ENCODE results near the gene CAPZA1.

GRCh38 chr1:112629256-112629655, 9.6 kb downstream of the CAPZA1 start:
- TF ChIP-seq CTCF (IDR thresholded peaks at IDR 0.05 in 2 of 3, conservative IDR thresholded peaks at IDR 0.05 in 1 of 3; ENCODE audit: control insufficient read depth in 2 of 3, extremely low read depth in 1 of 3, insufficient read depth in 1 of 3, low read depth in 3 of 3, low read length in 3 of 3) (no peak), EZH2 (IDR thresholded peaks at IDR 0.05; ENCODE audit: borderline replicate concordance, control insufficient read depth, low read depth, low read length) (no peak), HDGF (IDR thresholded peaks at IDR 0.05) (no peak), SP1 (IDR thresholded peaks at IDR 0.05; ENCODE audit: low read depth, low read length) (no peak), REST (IDR thresholded peaks at IDR 0.05; ENCODE audit: low read depth, low read length) (no peak), ZNF687 (IDR thresholded peaks at IDR 0.05) (no peak), MAX (IDR thresholded peaks at IDR 0.05; ENCODE audit: low read depth, low read length) (no peak), RAD21 (IDR thresholded peaks at IDR 0.05; ENCODE audit: insufficient read depth, low read depth, low read length) (no peak)
